A673 (cell line): ENCODE data around the gene ZNF506. TPM values are rescaled to one million over a fixed set of nuclear protein-coding genes. Genes with fewer than 3 reads are reported as not detected.
"Not testable (repeated sequence)": the region's sequence is repeated elsewhere in the genome, so short reads cannot be mapped to it uniquely, and the experiment has no call there.

Experiments
- BruUV-seq: library from RNA; stranded (reverse); fragments of 400-500 nt; replicated peaks from 2 replicates; lab custom pipeline; 2021; lab: Mats Ljungman, UMichigan
- CTCF ChIA-PET: fragments of 300-600 bp; sonication (Branson Sonifier 250); formaldehyde crosslinking; loops from one replicate; lab custom pipeline; 2022; ENCODE audit warnings: antibody characterized with exemption; lab: Charles Lee
- POLR2A ChIA-PET: fragments of 300-600 bp; sonication (Branson Sonifier 250); formaldehyde crosslinking; loops from one replicate; lab custom pipeline; 2022; ENCODE audit warnings: antibody characterized with exemption; ENCODE audit not compliant: low non-redundant PET; lab: Charles Lee
- DNase-seq: peaks from one replicate; pipeline ENCODE4 v3.0.0-alpha.2; 2015; ENCODE audit warnings: low spot score
- H3K27ac ChIP-seq: fragments of 200-600 bp; sonication (generic); 2 replicates; pipeline ENCODE4 v1.5.1; 2016; ENCODE audit warnings: mixed run types, low read depth, mild to moderate bottlenecking, mixed read lengths, antibody characterized with exemption, low read length; ENCODE audit not compliant: poor library complexity, severe bottlenecking
- H3K27me3 ChIP-seq: fragments of 200-600 bp; sonication (generic); replicated peaks from 2 replicates; pipeline ENCODE4 v1.6.1; 2017; ENCODE audit warnings: mixed run types, low read depth, mild to moderate bottlenecking, mixed read lengths, antibody characterized with exemption, low read length; ENCODE audit not compliant: insufficient read depth, poor library complexity
- H3K36me3 ChIP-seq: fragments of 200-600 bp; sonication (generic); 2 replicates; pipeline ENCODE4 v1.6.1; 2016; ENCODE audit warnings: mixed run types, mild to moderate bottlenecking, mixed read lengths, antibody characterized with exemption, low read length; ENCODE audit not compliant: insufficient read depth, poor library complexity, severe bottlenecking
- H3K4me1 ChIP-seq: fragments of 200-600 bp; sonication (generic); 2 replicates; pipeline ENCODE4 v1.6.1; 2017; ENCODE audit warnings: mixed run types, mild to moderate bottlenecking, mixed read lengths, antibody characterized with exemption, low read length; ENCODE audit not compliant: insufficient read depth, poor library complexity, severe bottlenecking
- H3K4me3 ChIP-seq: fragments of 200-600 bp; sonication (generic); 2 replicates; pipeline ENCODE4 v1.5.1; 2016; ENCODE audit warnings: low read depth, mixed run types, mild to moderate bottlenecking, mixed read lengths, low read length; ENCODE audit not compliant: poor library complexity, severe bottlenecking
- H3K9me3 ChIP-seq: fragments of 200-600 bp; sonication (generic); 2 replicates; pipeline ENCODE4 v1.6.1; 2016; ENCODE audit warnings: mixed run types, low read depth, mild to moderate bottlenecking, mixed read lengths, antibody characterized with exemption, low read length; ENCODE audit not compliant: poor library complexity, severe bottlenecking
- EZH2 ChIP-seq: fragments of 200-600 bp; sonication (generic); IDR thresholded peaks from 2 replicates; pipeline ENCODE4 v1.6.1; 2017; ENCODE audit warnings: borderline replicate concordance, low read depth, mild to moderate bottlenecking, mixed read lengths, antibody characterized with exemption, low read length; ENCODE audit not compliant: poor library complexity, severe bottlenecking
- intact Hi-C: fragments of 100-400 bp; cut with micrococcal nuclease; formaldehyde crosslinking; loops from one replicate; pipeline ENCODE4 v1.10.0; 2022; ENCODE audit not compliant: unreplicated experiment
- total RNA-seq: library from RNA; stranded (reverse); gene quantifications from 2 replicates; pipeline ENCODE4 v1.2.3, GENCODE V29; 2021
- TF ChIP-seq, protein P1 (sequence below): fragments of 300-800, 200-600 bp; sonication (generic); conservative IDR thresholded peaks from 2 replicates; pipeline ENCODE4 v1.5.1; 2017; ENCODE audit warnings: low read depth, mild to moderate bottlenecking, antibody characterized with exemption, low read length, moderate library complexity, mixed read lengths

ZNF506 gene
- total RNA-seq, 1 experiment from 2014 or later: 14.7 TPM

DNA sequence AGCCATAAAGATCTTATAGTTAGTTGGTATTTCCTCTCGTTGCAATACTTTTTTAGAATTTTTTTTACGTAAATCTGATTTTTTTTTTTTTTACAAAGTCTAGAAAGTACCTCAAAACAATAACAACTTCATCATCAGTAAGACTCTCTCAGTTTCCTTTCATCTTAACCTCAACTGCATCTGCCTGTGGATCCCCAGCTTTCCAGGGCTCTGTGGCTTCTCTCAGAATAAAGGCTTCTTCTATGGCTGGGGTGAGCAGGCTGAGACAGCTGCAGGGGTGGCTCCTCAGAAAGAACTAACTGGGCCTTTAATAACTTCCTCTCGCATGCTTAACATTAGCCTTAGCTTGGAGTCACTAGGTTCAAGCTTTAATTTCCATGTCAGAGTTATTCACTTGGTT lies 4.2 kb downstream of the ZNF506 start:
- Histone ChIP-seq H3K36me3 (peaks cover 17% of the 10 kb centered on the region), H3K4me1 (no peaks in the 10 kb centered on the region), H3K4me3 (no peak overlapping the region), H3K27ac (no peak overlapping the region), H3K27me3 (no peaks in the 10 kb centered on the region), H3K9me3 (peaks cover 11% of the 10 kb centered on the region)
- intact Hi-C loops: no loop called here
- DNase-seq: no peak
- TF ChIP-seq, protein P1, sequence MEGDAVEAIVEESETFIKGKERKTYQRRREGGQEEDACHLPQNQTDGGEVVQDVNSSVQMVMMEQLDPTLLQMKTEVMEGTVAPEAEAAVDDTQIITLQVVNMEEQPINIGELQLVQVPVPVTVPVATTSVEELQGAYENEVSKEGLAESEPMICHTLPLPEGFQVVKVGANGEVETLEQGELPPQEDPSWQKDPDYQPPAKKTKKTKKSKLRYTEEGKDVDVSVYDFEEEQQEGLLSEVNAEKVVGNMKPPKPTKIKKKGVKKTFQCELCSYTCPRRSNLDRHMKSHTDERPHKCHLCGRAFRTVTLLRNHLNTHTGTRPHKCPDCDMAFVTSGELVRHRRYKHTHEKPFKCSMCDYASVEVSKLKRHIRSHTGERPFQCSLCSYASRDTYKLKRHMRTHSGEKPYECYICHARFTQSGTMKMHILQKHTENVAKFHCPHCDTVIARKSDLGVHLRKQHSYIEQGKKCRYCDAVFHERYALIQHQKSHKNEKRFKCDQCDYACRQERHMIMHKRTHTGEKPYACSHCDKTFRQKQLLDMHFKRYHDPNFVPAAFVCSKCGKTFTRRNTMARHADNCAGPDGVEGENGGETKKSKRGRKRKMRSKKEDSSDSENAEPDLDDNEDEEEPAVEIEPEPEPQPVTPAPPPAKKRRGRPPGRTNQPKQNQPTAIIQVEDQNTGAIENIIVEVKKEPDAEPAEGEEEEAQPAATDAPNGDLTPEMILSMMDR: no peak
- no peak for TF ChIP-seq EZH2
- ChIA-PET POLR2A (no interaction called here), CTCF (no interaction called here)
- no TSS peak for BruUV-seq

- Histone ChIP-seq H3K4me3 (no peak overlapping the region), H3K36me3 (peaks cover 17% of the 10 kb centered on the region), H3K4me1 (no peaks in the 10 kb centered on the region), H3K27me3 (no peaks in the 10 kb centered on the region), H3K27ac (no peak overlapping the region), H3K9me3 (peaks cover 11% of the 10 kb centered on the region)
- intact Hi-C loops: no loop called here
- TF ChIP-seq, protein P1: no peak
- no peak for TF ChIP-seq EZH2
- no peak for DNase-seq
- ChIA-PET CTCF (no interaction called here), POLR2A (no interaction called here)
- no TSS peak for BruUV-seq
Observed at GRCh38 chr19:19816679-19817078, 4.9 kb downstream of the ZNF506 start.

- CTCF ChIA-PET, DNase-seq, H3K27ac ChIP-seq, BruUV-seq, H3K9me3 ChIP-seq, H3K36me3 ChIP-seq, intact Hi-C loops, H3K4me3 ChIP-seq, H3K4me1 ChIP-seq, H3K27me3 ChIP-seq, POLR2A ChIA-PET: not testable (repeated sequence)
Observed at GRCh38 chr19:19811999-19812398, 9.6 kb downstream of the ZNF506 start.

DNA sequence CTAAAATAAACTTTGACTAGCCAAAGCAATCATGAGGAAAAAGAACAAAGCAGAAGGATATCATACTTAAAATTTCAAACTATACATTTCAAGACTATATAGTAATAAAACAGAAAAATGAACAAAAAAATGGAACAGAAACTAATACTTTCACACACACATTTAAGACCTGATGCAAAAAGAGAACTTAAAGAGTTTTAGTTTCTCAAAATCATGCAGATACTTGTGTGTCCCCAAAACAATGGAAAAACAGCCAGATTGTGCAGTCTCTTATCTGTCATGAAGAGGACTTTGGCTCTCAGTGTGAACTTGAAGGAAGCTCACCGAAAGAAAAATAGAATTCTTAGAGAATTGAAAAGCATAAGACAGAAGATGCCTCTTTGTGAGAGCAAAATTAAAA lies 16.1 kb downstream of the ZNF506 start:
- Histone ChIP-seq H3K36me3 (peaks cover 27% of the 10 kb centered on the region), H3K4me3 (no peak overlapping the region), H3K27me3 (no peaks in the 10 kb centered on the region), H3K4me1 (no peaks in the 10 kb centered on the region), H3K9me3 (no peaks in the 10 kb centered on the region), H3K27ac (no peak overlapping the region)
- BruUV-seq: no TSS peak
- TF ChIP-seq, protein P1: no peak
- no peak for TF ChIP-seq EZH2
- no peak for DNase-seq
- ChIA-PET POLR2A (no interaction called here), CTCF (no interaction called here)
- intact Hi-C loops: no loop called here
